Neural cell (in vitro differentiated cells): ENCODE data around the gene GPR18. TPM values are rescaled to one million over a fixed set of nuclear protein-coding genes. Genes with fewer than 3 reads are reported as not detected.

ENCODE experiments used
- H2AFZ ChIP-seq: fragments of 200-600, 300-800 bp; sonication (generic), shearing (Covaris generic); 2 replicates; pipeline ENCODE4 v1.6.0; 2014; ENCODE audit warnings: low read depth, mild to moderate bottlenecking, antibody characterized with exemption, low read length, moderate library complexity
- H3F3A ChIP-seq: fragments of 200-600 bp; shearing (Covaris generic); 2 replicates; pipeline ENCODE4 v1.6.1; 2016; ENCODE audit warnings: mild to moderate bottlenecking, moderate library complexity, mixed read lengths, antibody characterized with exemption, low read length; ENCODE audit not compliant: insufficient read depth, poor library complexity, severe bottlenecking
- H3K27ac ChIP-seq: fragments of 200-600, 300-800 bp; sonication (generic), shearing (Covaris generic); 2 replicates; pipeline ENCODE4 v1.5.1; 2014; ENCODE audit warnings: mild to moderate bottlenecking, low read length, moderate library complexity
- H3K27me3 ChIP-seq: fragments of 300-800, 200-600 bp; sonication (generic), shearing (Covaris generic); 2 replicates; pipeline ENCODE4 v1.6.0; 2014; ENCODE audit warnings: mild to moderate bottlenecking, low read depth, low read length, moderate library complexity; ENCODE audit not compliant: insufficient read depth
- H3K36me3 ChIP-seq: fragments of 300-800, 200-600 bp; sonication (generic), shearing (Covaris generic); 2 replicates; pipeline ENCODE4 v1.5.1; 2014; ENCODE audit warnings: mild to moderate bottlenecking, antibody characterized with exemption, low read length, moderate library complexity; ENCODE audit not compliant: insufficient read depth
- H3K4me2 ChIP-seq: fragments of 300-800, 200-600 bp; sonication (generic), shearing (Covaris generic); 2 replicates; pipeline ENCODE4 v1.6.0; 2014; ENCODE audit warnings: mild to moderate bottlenecking, low read length
- H3K4me3 ChIP-seq: fragments of 300-800, 200-600 bp; sonication (generic), shearing (Covaris generic); 2 replicates; pipeline ENCODE4 v1.5.1; 2014; ENCODE audit warnings: mild to moderate bottlenecking, low read length, moderate library complexity
- H3K79me2 ChIP-seq: fragments of 200-600 bp; shearing (Covaris generic); replicated peaks from 2 replicates; pipeline ENCODE4 v1.6.0; 2014; ENCODE audit warnings: mild to moderate bottlenecking, low read length, moderate library complexity; ENCODE audit not compliant: insufficient read depth
- H3K9ac ChIP-seq: fragments of 300-800, 200-600 bp; sonication (generic), shearing (Covaris generic); 2 replicates; pipeline ENCODE4 v1.6.1; 2016; ENCODE audit warnings: mild to moderate bottlenecking, low read length, mixed read lengths
- H3K9me2 ChIP-seq: fragments of 200-600 bp; shearing (Covaris generic); 2 replicates; pipeline ENCODE4 v1.6.1; 2016; ENCODE audit warnings: mild to moderate bottlenecking, low read length, mixed read lengths; ENCODE audit not compliant: insufficient read depth
- H3K9me3 ChIP-seq: fragments of 200-600, 300-800 bp; sonication (generic), shearing (Covaris generic); 2 replicates; pipeline ENCODE4 v1.6.1; 2016; ENCODE audit warnings: mild to moderate bottlenecking, mixed run types, low read length, moderate library complexity, mixed read lengths
- H4K20me1 ChIP-seq: fragments of 200-600 bp; shearing (Covaris generic); 2 replicates; pipeline ENCODE4 v1.6.1; 2016; ENCODE audit warnings: mild to moderate bottlenecking, mixed run types; ENCODE audit not compliant: insufficient read depth
- EP300 ChIP-seq: fragments of 450-650 bp; conservative IDR thresholded peaks from 2 replicates; pipeline ENCODE4 v1.6.1; 2014; ENCODE audit warnings: antibody characterized with exemption, mild to moderate bottlenecking, moderate library complexity; ENCODE audit not compliant: poor library complexity, severe bottlenecking
- EZH2 ChIP-seq: fragments of 200-600, 300-800 bp; shearing (Covaris generic), sonication (generic); IDR thresholded peaks from 2 replicates; pipeline ENCODE4 v1.6.1; 2014; ENCODE audit warnings: antibody characterized with exemption, low read length, borderline replicate concordance, mild to moderate bottlenecking; ENCODE audit not compliant: insufficient read depth, poor library complexity, severe bottlenecking
- MXI1 ChIP-seq: fragments of 450-650 bp; conservative IDR thresholded peaks from 2 replicates; pipeline ENCODE4 v1.6.1; 2014; ENCODE audit warnings: antibody characterized with exemption, mild to moderate bottlenecking; ENCODE audit not compliant: poor library complexity, severe bottlenecking
- POLR2AphosphoS5 ChIP-seq: IDR thresholded peaks from 2 replicates; pipeline ENCODE4 v1.6.1; 2012
- RAD21 ChIP-seq: fragments of 450-650 bp; conservative IDR thresholded peaks from 2 replicates; pipeline ENCODE4 v1.6.1; 2014; ENCODE audit warnings: antibody characterized with exemption, mild to moderate bottlenecking, moderate library complexity
- SMC3 ChIP-seq: fragments of 450-650 bp; conservative IDR thresholded peaks from 2 replicates; pipeline ENCODE4 v1.6.1; 2014; ENCODE audit warnings: antibody characterized with exemption, mild to moderate bottlenecking, moderate library complexity; ENCODE audit not compliant: poor library complexity
- TAF1 ChIP-seq: IDR thresholded peaks from 2 replicates; pipeline ENCODE4 v1.6.1; 2012; ENCODE audit warnings: low read depth
- polyA plus RNA-seq: library from polyadenylated mRNA; depleted of rRNA; stranded (reverse); fragments of >200 nt; gene quantifications from 2 replicates; pipeline ENCODE4 v1.2.3, GENCODE V29; 2014
- TF ChIP-seq, protein P1 (sequence below): fragments of 450-650 bp; IDR thresholded peaks from 2 replicates; pipeline ENCODE4 v1.5.1; 2014; ENCODE audit warnings: antibody characterized with exemption, mild to moderate bottlenecking, moderate library complexity; ENCODE audit not compliant: poor library complexity, severe bottlenecking
- TF ChIP-seq, protein P2 (sequence below): IDR thresholded peaks from 2 replicates; pipeline ENCODE4 v1.6.1; 2012; ENCODE audit warnings: borderline replicate concordance

Gene GPR18
- polyA plus RNA-seq, 1 donor from 2014 or later = not detected

DNA sequence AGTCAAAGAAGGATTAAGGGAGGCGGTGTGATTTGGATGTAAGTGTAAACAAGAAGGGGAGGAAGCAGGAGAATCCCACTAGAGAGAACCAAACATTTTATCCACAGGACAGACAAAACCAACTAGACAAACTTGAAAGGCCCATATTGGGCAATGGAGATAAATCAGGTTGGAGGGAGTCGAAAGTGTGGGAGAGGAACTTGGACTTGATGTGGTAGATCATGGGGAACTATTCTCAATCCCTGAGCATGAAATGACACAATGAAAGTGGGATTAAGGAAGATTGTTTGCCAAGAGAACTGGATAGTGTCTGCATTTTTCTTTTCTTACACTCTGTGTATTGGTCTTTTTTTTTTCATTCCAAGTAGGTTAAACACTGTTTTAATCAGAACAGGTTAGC is 31.1 kb upstream of the GPR18 start:
- TF ChIP-seq, protein P1, sequence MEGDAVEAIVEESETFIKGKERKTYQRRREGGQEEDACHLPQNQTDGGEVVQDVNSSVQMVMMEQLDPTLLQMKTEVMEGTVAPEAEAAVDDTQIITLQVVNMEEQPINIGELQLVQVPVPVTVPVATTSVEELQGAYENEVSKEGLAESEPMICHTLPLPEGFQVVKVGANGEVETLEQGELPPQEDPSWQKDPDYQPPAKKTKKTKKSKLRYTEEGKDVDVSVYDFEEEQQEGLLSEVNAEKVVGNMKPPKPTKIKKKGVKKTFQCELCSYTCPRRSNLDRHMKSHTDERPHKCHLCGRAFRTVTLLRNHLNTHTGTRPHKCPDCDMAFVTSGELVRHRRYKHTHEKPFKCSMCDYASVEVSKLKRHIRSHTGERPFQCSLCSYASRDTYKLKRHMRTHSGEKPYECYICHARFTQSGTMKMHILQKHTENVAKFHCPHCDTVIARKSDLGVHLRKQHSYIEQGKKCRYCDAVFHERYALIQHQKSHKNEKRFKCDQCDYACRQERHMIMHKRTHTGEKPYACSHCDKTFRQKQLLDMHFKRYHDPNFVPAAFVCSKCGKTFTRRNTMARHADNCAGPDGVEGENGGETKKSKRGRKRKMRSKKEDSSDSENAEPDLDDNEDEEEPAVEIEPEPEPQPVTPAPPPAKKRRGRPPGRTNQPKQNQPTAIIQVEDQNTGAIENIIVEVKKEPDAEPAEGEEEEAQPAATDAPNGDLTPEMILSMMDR = no peak
- TF ChIP-seq, protein P2, sequence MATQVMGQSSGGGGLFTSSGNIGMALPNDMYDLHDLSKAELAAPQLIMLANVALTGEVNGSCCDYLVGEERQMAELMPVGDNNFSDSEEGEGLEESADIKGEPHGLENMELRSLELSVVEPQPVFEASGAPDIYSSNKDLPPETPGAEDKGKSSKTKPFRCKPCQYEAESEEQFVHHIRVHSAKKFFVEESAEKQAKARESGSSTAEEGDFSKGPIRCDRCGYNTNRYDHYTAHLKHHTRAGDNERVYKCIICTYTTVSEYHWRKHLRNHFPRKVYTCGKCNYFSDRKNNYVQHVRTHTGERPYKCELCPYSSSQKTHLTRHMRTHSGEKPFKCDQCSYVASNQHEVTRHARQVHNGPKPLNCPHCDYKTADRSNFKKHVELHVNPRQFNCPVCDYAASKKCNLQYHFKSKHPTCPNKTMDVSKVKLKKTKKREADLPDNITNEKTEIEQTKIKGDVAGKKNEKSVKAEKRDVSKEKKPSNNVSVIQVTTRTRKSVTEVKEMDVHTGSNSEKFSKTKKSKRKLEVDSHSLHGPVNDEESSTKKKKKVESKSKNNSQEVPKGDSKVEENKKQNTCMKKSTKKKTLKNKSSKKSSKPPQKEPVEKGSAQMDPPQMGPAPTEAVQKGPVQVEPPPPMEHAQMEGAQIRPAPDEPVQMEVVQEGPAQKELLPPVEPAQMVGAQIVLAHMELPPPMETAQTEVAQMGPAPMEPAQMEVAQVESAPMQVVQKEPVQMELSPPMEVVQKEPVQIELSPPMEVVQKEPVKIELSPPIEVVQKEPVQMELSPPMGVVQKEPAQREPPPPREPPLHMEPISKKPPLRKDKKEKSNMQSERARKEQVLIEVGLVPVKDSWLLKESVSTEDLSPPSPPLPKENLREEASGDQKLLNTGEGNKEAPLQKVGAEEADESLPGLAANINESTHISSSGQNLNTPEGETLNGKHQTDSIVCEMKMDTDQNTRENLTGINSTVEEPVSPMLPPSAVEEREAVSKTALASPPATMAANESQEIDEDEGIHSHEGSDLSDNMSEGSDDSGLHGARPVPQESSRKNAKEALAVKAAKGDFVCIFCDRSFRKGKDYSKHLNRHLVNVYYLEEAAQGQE = no peak
- TF ChIP-seq POLR2AphosphoS5 (no peak), EZH2 (no peak), EP300 (no peak), MXI1 (no peak), SMC3 (no peak), TAF1 (no peak), RAD21 (no peak)
- no peaks in the 10 kb centered on the region for H3K27me3 ChIP-seq
- no peak overlapping the region for H3K4me3 ChIP-seq
- H2AFZ ChIP-seq = no peak overlapping the region
- H3K36me3 ChIP-seq = no peaks in the 10 kb centered on the region
- H3K9me2 ChIP-seq = no peaks in the 10 kb centered on the region
- H3F3A ChIP-seq = no peaks in the 10 kb centered on the region
- H3K9me3 ChIP-seq = no peaks in the 10 kb centered on the region
- H3K79me2 ChIP-seq = no peaks in the 10 kb centered on the region
- no peak overlapping the region for H3K27ac ChIP-seq
- no peak overlapping the region for H3K4me2 ChIP-seq
- no peak overlapping the region for H3K9ac ChIP-seq
- no peaks in the 10 kb centered on the region for H4K20me1 ChIP-seq

DNA sequence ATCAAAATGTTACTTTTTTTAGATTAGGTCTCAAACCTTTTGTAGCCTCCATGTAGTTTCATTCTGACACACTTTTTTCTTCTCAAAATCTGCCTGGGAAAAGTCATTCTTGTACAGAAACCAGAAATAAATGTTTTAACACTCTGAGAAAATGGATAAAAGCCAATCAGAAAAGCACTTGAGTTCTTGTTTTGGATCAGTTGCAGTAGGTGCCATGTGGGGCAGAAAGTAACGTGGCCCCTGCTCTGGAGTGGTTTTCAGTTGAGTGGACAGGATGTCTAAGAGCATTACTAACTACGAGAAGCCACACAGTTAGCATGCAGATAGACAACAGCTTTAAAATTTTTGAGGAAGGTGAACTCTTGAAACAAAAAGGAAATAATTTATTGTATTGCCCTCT is 29.9 kb upstream of the GPR18 start:
- Histone ChIP-seq H3K9me2 (no peaks in the 10 kb centered on the region), H3K27ac (no peak overlapping the region), H3K27me3 (no peaks in the 10 kb centered on the region), H3K36me3 (no peaks in the 10 kb centered on the region), H3K4me3 (no peak overlapping the region), H3K79me2 (no peaks in the 10 kb centered on the region), H3K9me3 (no peaks in the 10 kb centered on the region), H3K9ac (no peak overlapping the region), H3F3A (no peaks in the 10 kb centered on the region), H3K4me2 (no peak overlapping the region), H4K20me1 (no peaks in the 10 kb centered on the region), H2AFZ (no peak overlapping the region)
- TF ChIP-seq SMC3 (no peak), EZH2 (no peak), TAF1 (no peak), EP300 (no peak), MXI1 (no peak), RAD21 (no peak), POLR2AphosphoS5 (no peak)
- TF ChIP-seq, protein P1 = no peak
- TF ChIP-seq, protein P2 = no peak
